Upper lobe of left lung (tissue), 4 donors: ENCODE data around the gene TNS4.

ENCODE experiments used
- CTCF ChIP-seq, 6 experiments: fragments of 450-650 bp in 4 of 6; fragments of 200-600 bp in 2 of 6; sonication (generic) in 2 of 6; IDR thresholded peaks; one replicate each; pipeline ENCODE4 v1.5.1; 2016 to 2019; ENCODE audit warnings: antibody characterized with exemption in 6 of 6
- POLR2A ChIP-seq, 4 donors: fragments of 450-650 bp; IDR thresholded peaks; one replicate each; pipeline ENCODE4 v1.5.1; 2016 to 2017; ENCODE audit warnings: antibody characterized with exemption in 4 of 4, mild to moderate bottlenecking in 2 of 4

- TF ChIP-seq POLR2A (IDR thresholded peaks at IDR 0.05) (no peak), CTCF (IDR thresholded peaks at IDR 0.05) (no peak)
These were observed 14.1 kb upstream of the TNS4 start for GRCh38 chr17:40515491-40516041.
